H1 (cell line): ENCODE results near the gene GIMAP2. TPM values are rescaled to one million over a fixed set of nuclear protein-coding genes. Genes with fewer than 3 reads are reported as not detected.

ENCODE experiments used
- CTCF ChIA-PET: fragments of 300-600 bp; sonication (Branson Sonifier 250); formaldehyde crosslinking; loops from one replicate; lab custom pipeline; 2021; ENCODE audit not compliant: partially characterized antibody; lab: Charles Lee
- POLR2A ChIA-PET: fragments of 300-600 bp; sonication (Branson Sonifier 250); formaldehyde crosslinking; loops from one replicate; lab custom pipeline; 2021; ENCODE audit warnings: inconsistent platforms; ENCODE audit not compliant: partially characterized antibody; lab: Charles Lee
- DNase-seq, 2 experiments: peaks; one replicate each; pipeline versions ENCODE4 v3.0.0 to v3.0.0-alpha.2; 2010 to 2022; ENCODE audit warnings: low spot score in 2 of 2, low read depth in 1 of 2, mixed read lengths in 1 of 2
- FAIRE-seq: peaks from 2 replicates; lab custom pipeline; 2011; peaks lifted over from hg19 to GRCh38; lab: Jason Lieb, UNC
- H2AFZ ChIP-seq: 2 replicates; pipeline ENCODE4 v1.8.1; 2012; ENCODE audit warnings: low read length, inconsistent platforms
- H2AK5ac ChIP-seq: 2 replicates; pipeline ENCODE4 v1.6.1; 2013; ENCODE audit warnings: low read depth, low read length
- H2BK120ac ChIP-seq: replicated peaks from 2 replicates; pipeline ENCODE3; 2013; ENCODE audit warnings: low read depth, low read length, inconsistent platforms
- H2BK12ac ChIP-seq: 2 replicates; pipeline ENCODE4 v1.6.1; 2013; ENCODE audit warnings: low read depth, low read length
- H2BK15ac ChIP-seq: 2 replicates; pipeline ENCODE4 v1.6.1; 2013; ENCODE audit warnings: low read length
- H2BK20ac ChIP-seq: 2 replicates; pipeline ENCODE4 v1.6.1; 2013; ENCODE audit warnings: low read length
- H2BK5ac ChIP-seq: 2 replicates; pipeline ENCODE4 v1.6.1; 2013; ENCODE audit warnings: low read depth, low read length
- H3K14ac ChIP-seq: 2 replicates; pipeline ENCODE4 v1.6.1; 2013; ENCODE audit warnings: inconsistent platforms; ENCODE audit not compliant: insufficient read length
- H3K18ac ChIP-seq: 2 replicates; pipeline ENCODE4 v1.6.1; 2013; ENCODE audit warnings: low read length; ENCODE audit errors: extremely low read depth
- H3K23ac ChIP-seq: 2 replicates; pipeline ENCODE4 v1.6.1; 2013; ENCODE audit warnings: inconsistent platforms; ENCODE audit not compliant: insufficient read length
- H3K23me2 ChIP-seq: 2 replicates; pipeline ENCODE4 v1.6.1; 2013; ENCODE audit warnings: low read depth, low read length
- H3K27ac ChIP-seq: 2 replicates; pipeline ENCODE4 v1.6.1; 2011; ENCODE audit warnings: low read depth, low read length, inconsistent platforms
- H3K27me3 ChIP-seq, 4 experiments: replicated peaks in 1 of 4; 1 replicate in 1 of 4; 2 replicates in 3 of 4; pipeline versions ENCODE4 v1.6.1 to v1.8.1; 2011 to 2013; ENCODE audit warnings: low read length in 3 of 4, mild to moderate bottlenecking in 3 of 4, inconsistent platforms in 2 of 4, mixed read lengths in 2 of 4, moderate library complexity in 1 of 4; ENCODE audit not compliant: control insufficient read depth in 3 of 4, insufficient read depth in 3 of 4; ENCODE audit errors: extremely low read depth in 1 of 4
- H3K36me3 ChIP-seq, 4 experiments: 2 replicates each; pipeline versions ENCODE4 v1.6.1 to v1.8.1; 2011 to 2013; ENCODE audit warnings: mild to moderate bottlenecking in 4 of 4, low read length in 3 of 4, moderate library complexity in 2 of 4, control low read depth in 1 of 4, inconsistent platforms in 1 of 4; ENCODE audit not compliant: insufficient read depth in 4 of 4, control insufficient read depth in 2 of 4
- H3K4ac ChIP-seq: replicated peaks from 2 replicates; pipeline ENCODE3; 2013; ENCODE audit warnings: low read length, low read depth, mixed read lengths, inconsistent platforms; ENCODE audit not compliant: insufficient read length
- H3K4me1 ChIP-seq, 4 experiments: replicated peaks in 1 of 4; 1 replicate in 1 of 4; 2 replicates in 3 of 4; pipeline versions ENCODE4 v1.6.1 to v1.8.1; 2011 to 2013; ENCODE audit warnings: low read length in 3 of 4, inconsistent platforms in 2 of 4, mixed read lengths in 1 of 4; ENCODE audit not compliant: insufficient read depth in 4 of 4, control insufficient read depth in 3 of 4
- H3K4me2 ChIP-seq, 2 experiments: 2 replicates each; pipeline versions ENCODE4 v1.6.1 to v1.8.1; 2011 to 2013; ENCODE audit warnings: low read depth in 2 of 2, low read length in 2 of 2, control low read depth in 1 of 2, inconsistent platforms in 1 of 2, mild to moderate bottlenecking in 1 of 2; ENCODE audit not compliant: insufficient read depth in 1 of 2
- H3K4me3 ChIP-seq, 4 experiments: fragments of 200-600, 300-600 bp in 1 of 4; sonication (generic), shearing (Covaris generic), sonication (Bioruptor Twin) in 1 of 4; 2 replicates each; pipeline versions ENCODE4 v1.5.1 to v1.8.1; 2011 to 2016; ENCODE audit warnings: low read length in 4 of 4, low read depth in 3 of 4, control low read depth in 2 of 4, inconsistent platforms in 2 of 4, mild to moderate bottlenecking in 2 of 4, mixed read lengths in 1 of 4, moderate library complexity in 1 of 4; ENCODE audit not compliant: insufficient read depth in 2 of 4; ENCODE audit errors: extremely low read depth in 1 of 4
- H3K56ac ChIP-seq: replicated peaks from 2 replicates; pipeline ENCODE3; 2013; ENCODE audit warnings: low read depth, mild to moderate bottlenecking, mixed read lengths, low read length, inconsistent platforms; ENCODE audit not compliant: insufficient read length
- H3K79me1 ChIP-seq: 2 replicates; pipeline ENCODE4 v1.6.1; 2013; ENCODE audit warnings: low read depth, low read length, control low read depth
- H3K79me2 ChIP-seq, 2 experiments: 2 replicates each; pipeline versions ENCODE4 v1.6.1 to v1.8.1; 2012 to 2013; ENCODE audit warnings: low read length in 2 of 2, mild to moderate bottlenecking in 2 of 2, inconsistent platforms in 1 of 2; ENCODE audit not compliant: insufficient read depth in 2 of 2, control insufficient read depth in 1 of 2
- H3K9ac ChIP-seq, 4 experiments: replicated peaks in 1 of 4; 1 replicate in 1 of 4; 2 replicates in 3 of 4; pipeline versions ENCODE4 v1.6.1 to v1.8.1; 2011 to 2013; ENCODE audit warnings: low read depth in 3 of 4, low read length in 3 of 4, control low read depth in 2 of 4, mild to moderate bottlenecking in 2 of 4, moderate library complexity in 2 of 4, inconsistent platforms in 1 of 4; ENCODE audit errors: extremely low read depth in 1 of 4
- H3K9me3 ChIP-seq, 2 experiments: 2 replicates each; pipeline versions ENCODE4 v1.6.1 to v1.8.1; 2012 to 2013; ENCODE audit warnings: mild to moderate bottlenecking in 2 of 2, moderate library complexity in 2 of 2, control low read depth in 1 of 2, inconsistent platforms in 1 of 2, low read depth in 1 of 2, low read length in 1 of 2, mixed read lengths in 1 of 2; ENCODE audit not compliant: insufficient read depth in 2 of 2
- H4K20me1 ChIP-seq, 2 experiments: replicated peaks in 1 of 2; 2 replicates each; pipeline versions ENCODE3 to v1.8.1; 2011 to 2013; ENCODE audit warnings: inconsistent platforms in 2 of 2, low read length in 2 of 2, mild to moderate bottlenecking in 1 of 2; ENCODE audit not compliant: insufficient read depth in 2 of 2, control insufficient read depth in 1 of 2
- H4K5ac ChIP-seq: 2 replicates; pipeline ENCODE4 v1.6.1; 2013; ENCODE audit warnings: low read length, low read depth, mixed read lengths, inconsistent platforms; ENCODE audit not compliant: insufficient read length
- H4K8ac ChIP-seq: 2 replicates; pipeline ENCODE4 v1.8.0; 2013; ENCODE audit warnings: mild to moderate bottlenecking, moderate library complexity, low read length, inconsistent platforms; ENCODE audit not compliant: insufficient read depth; ENCODE audit errors: extremely low read depth
- H4K91ac ChIP-seq: replicated peaks from 2 replicates; pipeline ENCODE3; 2013; ENCODE audit warnings: low read length, mixed read lengths, inconsistent platforms; ENCODE audit not compliant: insufficient read length
- CBX5 ChIP-seq: fragments of 300-800, 300-1000 bp; sonication (generic); IDR thresholded peaks from 2 replicates; pipeline ENCODE4 v1.7.1; 2016; ENCODE audit warnings: antibody characterized with exemption, low read length, low read depth
- RAD21 ChIP-seq, 2 experiments: IDR thresholded peaks in 1 of 2; conservative IDR thresholded peaks in 1 of 2; 2 replicates each; pipeline ENCODE4 v1.6.1; 2011; ENCODE audit warnings: low read depth in 2 of 2, low read length in 2 of 2, improper control_type of control experiment in 1 of 2, inconsistent platforms in 1 of 2, mild to moderate bottlenecking in 1 of 2, moderate library complexity in 1 of 2
- SIRT6 ChIP-seq: IDR thresholded peaks from one replicate; pipeline ENCODE4 v1.7.1; 2012; ENCODE audit warnings: low read length, inconsistent platforms
- SP1 ChIP-seq: IDR thresholded peaks from 2 replicates; pipeline ENCODE4 v1.6.1; 2011; ENCODE audit warnings: low read depth, low read length
- WGBS, 2 experiments: shearing (Covaris generic) in 1 of 2; methylation state at CpG; one replicate each; pipeline versions ENCODE4 v1.1.6 to v1.1.7; 2013 to 2015; ENCODE audit warnings: low lambda C conversion rate in 2 of 2, mixed read lengths in 2 of 2, inconsistent platforms in 1 of 2, low coverage in 1 of 2, missing lambda C conversion rate in 1 of 2; ENCODE audit not compliant: insufficient replicate concordance in 2 of 2, insufficient coverage in 1 of 2, insufficient read length in 1 of 2; ENCODE audit errors: extremely low coverage in 1 of 2, missing lambda C conversion rate in 1 of 2; 5-methylcytosine and 5-hydroxymethylcytosine counted together
- polyA plus RNA-seq, 7 experiments: library from polyadenylated mRNA; depleted of rRNA in 3 of 7; stranded (reverse) in 5 of 7; unstranded in 2 of 7; fragments of >200 nt in 5 of 7; fragments of 200-250 nt in 2 of 7; gene quantifications; 1 replicate in 5 of 7; 2 replicates in 1 of 7; 4 replicates in 1 of 7; pipeline versions ENCODE4 v1.2.1 to v1.2.3, GENCODE V29; 2011 to 2013; ENCODE audit warnings: missing spikeins in 2 of 7, mixed read lengths in 2 of 7
- total RNA-seq: library from RNA; stranded (reverse); fragmentation: NEBNext Ultra II Directional; extraction: Animal tissue kit (Norgen Biotek cat#: 25700); gene quantifications from 2 replicates; pipeline ENCODE4 v1.2.1, GENCODE V29; 2021

Gene GIMAP2
- total and polyA plus RNA-seq, 2 of the 8 experiments (the other 6 are each of a cell fraction or from before 2014, with no cell fraction given): not detected

DNA sequence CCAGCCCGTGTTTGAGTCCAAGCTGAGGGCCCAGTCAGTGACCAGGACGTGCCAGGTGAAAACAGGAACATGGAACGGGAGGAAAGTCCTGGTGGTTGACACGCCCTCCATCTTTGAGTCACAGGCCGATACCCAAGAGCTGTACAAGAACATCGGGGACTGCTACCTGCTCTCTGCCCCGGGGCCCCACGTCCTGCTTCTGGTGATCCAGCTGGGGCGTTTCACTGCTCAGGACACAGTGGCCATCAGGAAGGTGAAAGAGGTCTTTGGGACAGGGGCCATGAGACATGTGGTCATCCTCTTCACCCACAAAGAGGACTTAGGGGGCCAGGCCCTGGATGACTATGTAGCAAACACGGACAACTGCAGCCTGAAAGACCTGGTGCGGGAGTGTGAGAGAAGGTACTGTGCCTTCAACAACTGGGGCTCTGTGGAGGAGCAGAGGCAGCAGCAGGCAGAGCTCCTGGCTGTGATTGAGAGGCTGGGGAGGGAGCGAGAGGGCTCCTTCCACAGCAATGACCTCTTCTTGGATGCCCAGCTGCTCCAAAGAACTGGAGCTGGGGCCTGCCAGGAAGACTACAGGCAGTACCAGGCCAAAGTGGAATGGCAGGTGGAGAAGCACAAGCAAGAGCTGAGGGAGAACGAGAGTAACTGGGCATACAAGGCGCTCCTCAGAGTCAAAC, 56.9 kb downstream of the GIMAP2 start:
- FAIRE-seq: no peak
- no peak overlapping the region for H2BK5ac ChIP-seq

More for the DNA sequence above, 56.9 kb downstream of the GIMAP2 start:
- H3K4me2 ChIP-seq: no peak overlapping the region
- H3K27ac ChIP-seq: no peak overlapping the region
- no peak overlapping the region for H3K18ac ChIP-seq
- H2BK20ac ChIP-seq: no peak overlapping the region
- H3K79me2 ChIP-seq: no peaks in the 10 kb centered on the region
- peaks cover 65 to 96% (median 85%) of the 10 kb centered on the region in 4 experiments for H3K27me3 ChIP-seq
- no peak overlapping the region for H2BK120ac ChIP-seq
- H3K56ac ChIP-seq: no peak overlapping the region
- CTCF ChIA-PET: interaction anchor here (0.6 to 1.1 kb wide), 6 partner anchors 10 to 293 kb away, joined by 3 to 6 read pairs (median 3); no protein-coding TSS in a partner anchor
- H3K4me3 ChIP-seq: no peak overlapping the region
- H3K14ac ChIP-seq: no peak overlapping the region
- POLR2A ChIA-PET: no interaction called here
- H3K79me1 ChIP-seq: no peaks in the 10 kb centered on the region
- peaks cover 1 to 12% of the 10 kb centered on the region in 2 experiments for H4K20me1 ChIP-seq
- WGBS, 2 experiments: 83% methylated on average over 14 of the region's 14 CpGs; no CpG with 5 or more reads in 1 of the 2 experiments
- H3K23me2 ChIP-seq: no peaks in the 10 kb centered on the region
- no peak overlapping the region for H2BK15ac ChIP-seq
- H2AK5ac ChIP-seq: no peak overlapping the region
- no peaks in the 10 kb centered on the region for H3K36me3 ChIP-seq
- no peak overlapping the region for H3K4ac ChIP-seq
- no peaks in the 10 kb centered on the region for H3K4me1 ChIP-seq
- no peak overlapping the region for H2BK12ac ChIP-seq
- no peak overlapping the region for H4K8ac ChIP-seq
- H3K9me3 ChIP-seq: peaks cover 0 to 2% of the 10 kb centered on the region in 2 experiments; a peak in 1 of 4 replicates
- no peak for DNase-seq
- TF ChIP-seq SP1 (no peak), SIRT6 (no peak), CBX5 (no peak), RAD21 (IDR thresholded peaks at IDR 0.05 in 1 of 2, conservative IDR thresholded peaks at IDR 0.05 in 1 of 2; ENCODE audit: low read depth in 2 of 2, low read length in 2 of 2) (no peak)
- no peak overlapping the region for H4K5ac ChIP-seq
- H4K91ac ChIP-seq: no peak overlapping the region
- H2AFZ ChIP-seq: no peak overlapping the region
- H3K23ac ChIP-seq: no peak overlapping the region
- no peak overlapping the region for H3K9ac ChIP-seq
